ENCODE results near the gene UBE2D3.
"Not testable (repeated sequence)": the region's sequence is repeated elsewhere in the genome, so short reads cannot be mapped to it uniquely, and the experiment has no call there.

The UBE2D3 gene

GRCh38 chr4:102826890-102827673 is at the start of gene UBE2D3:
Gene UBE2D3 (minus strand): TSS chr4:102827551. CDS start chr4:102826508, 1,043 bp downstream.
- peak; percentile 98 for DNase-seq (ENCODE audit: low read depth, low spot score)

DNA sequence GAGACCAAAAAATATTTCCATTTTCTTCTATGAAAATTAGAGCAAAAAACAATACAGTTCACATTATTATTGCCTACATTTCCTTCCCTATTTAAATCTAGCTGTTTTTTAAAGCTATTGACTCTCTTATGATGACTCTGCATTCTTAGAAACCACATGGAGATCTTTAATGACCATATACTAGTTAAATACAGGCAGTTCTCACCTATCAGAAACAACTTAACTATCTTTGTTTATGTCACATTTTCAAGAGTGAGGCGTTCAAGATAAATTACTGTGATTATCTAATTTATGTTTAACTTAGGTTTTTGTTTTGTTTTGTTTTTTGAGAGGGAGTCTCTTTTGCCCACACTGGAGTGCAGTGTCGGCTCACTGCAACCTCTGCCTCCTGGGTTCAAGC is 44.4 kb upstream of the UBE2D3 start:
- DNase-seq (ENCODE audit: low read depth, low spot score): no peak

DNA sequence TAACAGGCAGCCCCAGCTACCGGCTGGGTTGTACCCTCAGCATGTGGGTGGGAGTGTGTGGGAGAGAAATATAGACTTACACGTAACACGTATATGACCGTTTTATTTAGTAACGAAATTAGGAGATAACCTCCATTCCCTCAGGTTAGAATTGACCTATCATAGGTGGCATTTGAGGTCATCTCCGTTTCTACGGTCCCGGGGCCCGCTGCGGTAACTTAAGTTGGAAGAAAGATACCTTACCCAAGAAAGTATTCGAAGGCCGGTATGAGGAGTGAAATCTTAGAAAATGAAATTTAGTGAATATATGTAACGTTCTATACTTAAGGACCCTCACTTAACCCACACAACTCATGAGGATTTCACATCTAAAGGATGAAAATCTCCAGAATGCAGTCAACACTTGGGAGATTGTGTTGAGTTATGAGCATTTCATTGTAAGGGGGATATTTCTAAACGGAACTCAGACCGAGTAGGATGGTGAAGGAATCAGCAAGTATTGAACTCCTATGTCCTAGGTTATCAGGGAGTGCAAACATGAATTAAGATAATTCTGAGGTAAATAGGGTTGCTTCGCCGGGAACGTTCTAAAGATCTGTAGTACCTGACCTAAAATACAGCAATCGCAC is 42.3 kb upstream of the UBE2D3 start:
- no peak for DNase-seq (ENCODE audit: low read depth, low spot score)

DNA sequence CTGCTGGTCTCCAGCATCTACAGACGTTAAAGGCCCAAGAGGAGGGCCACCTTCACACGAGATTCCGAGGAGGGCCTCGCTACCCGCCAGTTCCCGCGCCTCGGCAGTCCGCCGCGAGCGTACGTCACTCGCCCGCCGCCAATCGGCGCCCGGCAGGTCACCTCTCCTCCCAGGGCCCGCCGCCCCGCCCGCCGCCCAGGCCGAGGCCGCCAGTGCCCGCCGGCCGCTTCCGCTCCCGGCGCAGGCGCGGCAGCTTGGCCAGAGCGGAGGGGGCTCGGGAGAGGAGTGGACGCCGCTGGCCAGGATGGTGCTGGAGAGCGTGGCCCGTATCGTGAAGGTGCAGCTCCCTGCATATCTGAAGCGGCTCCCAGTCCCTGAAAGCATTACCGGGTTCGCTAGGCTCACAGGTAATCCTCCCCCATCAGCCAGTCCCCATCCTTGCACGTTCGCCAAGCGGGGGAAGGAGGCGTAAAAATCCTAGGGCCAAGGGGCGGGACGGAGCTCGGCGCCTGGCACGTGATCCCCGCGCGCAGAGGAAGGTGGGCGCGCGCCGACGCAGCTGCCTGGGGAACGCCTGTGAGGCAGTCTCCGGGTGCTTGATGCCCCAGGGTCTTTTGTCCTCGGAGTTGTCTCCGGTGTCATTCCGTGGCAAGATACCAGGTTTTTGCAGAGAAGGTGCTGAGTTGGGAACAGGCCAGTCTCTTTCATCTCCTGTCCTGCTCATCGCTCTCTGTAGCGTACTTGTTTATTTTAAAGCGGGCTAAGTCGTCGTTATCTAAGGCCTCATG is 41.6 kb upstream of the UBE2D3 start, which contains the start of gene CISD2:
Gene CISD2, plus strand, starts transcription at position 212 of the 788 bp plus-strand sequence. Its CDS starts 93 bp downstream, at position 305.
- DNase-seq (ENCODE audit: low read depth, low spot score): peak; percentile 98

DNA sequence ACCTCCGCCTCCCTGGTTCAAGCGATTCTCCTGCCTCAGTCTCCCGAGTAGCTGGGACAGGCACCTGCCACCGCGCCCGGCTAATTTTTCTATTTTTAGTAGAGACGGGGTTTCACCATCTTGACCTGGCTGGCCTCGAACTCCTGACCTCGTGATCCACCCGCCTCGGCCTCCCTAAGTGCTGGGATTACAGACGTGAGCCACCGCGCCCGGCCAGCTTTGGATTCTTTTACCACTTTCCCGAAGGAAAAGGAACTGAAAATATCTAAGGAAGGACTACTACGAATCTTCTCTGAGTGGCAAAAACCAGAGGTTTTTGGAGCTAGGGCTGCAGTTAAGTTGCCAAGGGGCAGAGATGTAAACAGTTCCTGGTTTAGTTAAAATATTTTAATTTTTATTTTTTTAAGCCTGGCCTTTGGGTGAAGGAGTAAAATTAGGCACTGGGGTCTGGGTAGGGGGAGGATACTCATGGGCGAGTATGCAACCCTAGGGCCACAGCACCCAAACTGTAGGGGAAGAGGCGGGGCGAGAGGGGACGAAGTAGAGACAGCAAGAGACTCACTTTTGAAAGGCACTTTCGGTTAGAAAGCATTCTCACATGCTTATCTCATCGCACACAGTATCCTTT is 40.9 kb upstream of the UBE2D3 start:
- DNase-seq (ENCODE audit: low read depth, low spot score): no peak

DNA sequence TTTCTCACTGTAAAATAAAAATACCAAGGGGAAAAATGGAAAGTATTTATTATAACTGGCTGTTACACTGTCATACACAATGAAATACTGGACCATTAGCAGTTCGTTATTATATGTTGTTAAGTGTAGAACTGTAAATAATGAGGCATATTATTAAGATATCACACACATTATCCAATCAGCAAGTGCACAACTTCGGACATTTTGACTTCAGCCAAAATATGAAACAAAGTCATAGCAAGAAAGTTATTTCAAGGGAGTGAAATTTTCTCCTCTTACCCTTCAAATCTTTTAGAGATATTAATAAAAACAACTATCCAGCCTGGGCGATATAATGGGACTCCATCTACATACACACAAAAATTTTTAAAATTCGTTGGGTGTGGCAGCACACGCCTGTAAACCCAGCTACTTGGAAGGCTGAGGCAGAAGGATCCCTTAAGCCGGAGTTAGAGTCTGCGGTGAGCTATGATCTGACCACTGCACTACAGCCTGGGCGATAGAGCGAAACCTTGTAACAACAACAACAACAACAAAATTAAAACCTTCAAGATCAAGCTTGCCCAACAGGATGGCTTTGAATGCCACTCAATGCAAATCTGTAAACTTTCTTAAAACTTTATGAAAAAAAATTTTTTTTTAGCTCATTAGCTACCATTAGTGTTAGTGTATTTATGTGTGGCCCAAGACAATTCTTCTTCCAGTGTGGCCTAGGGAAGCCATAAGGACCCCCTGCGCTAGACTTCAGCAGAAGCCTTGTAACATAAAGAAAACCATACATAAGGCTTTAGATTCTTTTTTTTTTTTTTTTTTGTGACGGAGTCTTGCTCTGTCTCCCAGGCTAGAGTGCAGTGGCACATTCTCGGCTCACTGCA is 40.2 kb upstream of the UBE2D3 start:
- DNase-seq (ENCODE audit: low read depth, low spot score): no peak

DNA sequence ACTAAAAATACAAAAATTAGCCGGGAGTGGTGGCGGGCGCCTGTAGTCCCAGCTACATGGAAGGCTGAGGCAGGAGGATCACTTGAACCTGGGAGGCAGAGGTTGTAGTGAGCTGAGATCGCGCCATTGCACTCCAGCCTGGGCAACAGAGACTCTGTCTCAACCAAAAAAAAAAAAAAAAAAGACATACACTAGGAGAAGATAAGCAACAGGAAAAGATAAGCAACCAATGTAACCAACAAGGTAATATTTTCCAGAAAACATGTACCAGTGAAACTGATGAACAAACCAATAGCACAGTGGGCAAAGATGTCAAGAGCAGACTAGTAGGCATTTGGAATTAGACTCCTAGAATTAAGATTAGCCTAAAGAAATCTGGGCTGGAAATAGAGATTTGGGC is 38.0 kb upstream of the UBE2D3 start:
- DNase-seq (ENCODE audit: low read depth, low spot score): not testable (repeated sequence)

GRCh38 chr4:102862747-102863146 is 35.4 kb upstream of the UBE2D3 start:
- no peak for DNase-seq (ENCODE audit: low read depth, low spot score)

- DNase-seq (ENCODE audit: low read depth, low spot score): no peak
Observed at GRCh38 chr4:102862016-102862415, 34.7 kb upstream of the UBE2D3 start.

DNA sequence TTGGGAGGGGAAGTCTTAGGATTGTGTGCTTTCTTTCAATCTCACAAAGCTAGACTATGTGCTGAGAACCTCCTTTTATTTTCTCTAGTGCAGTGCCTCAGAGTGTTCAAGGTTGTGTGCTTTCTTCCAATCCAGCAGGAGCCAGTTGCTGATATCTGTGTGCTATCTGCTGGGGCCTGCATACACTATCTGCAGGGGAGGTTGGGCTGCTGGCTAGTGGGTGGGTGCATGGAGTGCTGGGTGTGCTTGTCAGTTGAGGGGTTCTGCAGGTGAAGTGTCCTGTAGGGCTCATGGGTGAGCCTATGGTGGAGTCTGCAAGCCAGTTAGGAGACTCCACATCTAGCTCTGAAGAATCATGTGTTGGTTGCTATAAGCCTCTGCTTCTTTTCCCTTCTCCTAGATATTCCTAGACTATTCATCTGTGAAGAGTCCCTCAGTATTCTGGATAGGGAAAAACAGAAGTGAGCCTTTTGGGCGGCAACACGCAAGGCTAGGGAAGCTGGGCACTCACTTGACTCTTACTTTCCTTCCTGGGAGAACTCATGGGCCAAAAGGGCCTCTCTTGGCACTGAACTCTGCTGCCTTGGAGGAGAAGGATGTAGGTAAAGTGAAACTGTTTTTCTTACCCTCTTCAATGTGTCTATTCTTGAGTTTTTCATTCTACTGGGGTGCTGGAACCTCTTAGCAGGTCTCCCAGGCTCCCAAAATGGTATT is 33.4 kb upstream of the UBE2D3 start:
- DNase-seq (ENCODE audit: low read depth, low spot score): no peak

GRCh38 chr4:102858828-102859464 is 31.6 kb upstream of the UBE2D3 start:
- no peak for DNase-seq (ENCODE audit: low read depth, low spot score)

- DNase-seq (ENCODE audit: low read depth, low spot score): no peak
Observed at GRCh38 chr4:102850370-102850769, 23.0 kb upstream of the UBE2D3 start.

DNA sequence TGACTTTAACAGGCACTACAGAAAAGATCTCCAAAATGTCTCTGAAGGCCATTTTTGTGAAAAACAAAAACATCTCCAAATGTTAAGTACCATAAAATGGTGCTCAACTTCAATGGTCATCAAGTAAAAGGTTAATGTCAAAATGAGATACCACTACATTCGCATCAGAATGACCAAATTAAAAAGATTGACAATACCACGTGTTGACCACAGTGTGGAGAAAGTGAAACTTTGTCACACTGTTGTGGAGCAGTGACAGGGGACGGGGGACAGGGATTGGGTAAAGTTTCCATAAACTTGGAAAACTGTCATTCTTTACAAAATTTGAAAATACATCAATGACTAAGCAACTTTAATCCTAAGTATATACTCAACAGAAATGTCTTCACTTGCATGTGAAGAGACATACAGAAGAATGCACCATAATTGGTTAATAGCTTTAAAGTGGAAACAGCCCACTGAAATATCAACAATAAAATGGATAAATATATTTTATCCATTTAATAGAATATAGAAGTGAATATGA is 22.3 kb upstream of the UBE2D3 start:
- no peak for DNase-seq (ENCODE audit: low read depth, low spot score)

GRCh38 chr4:102847687-102848086 is 20.3 kb upstream of the UBE2D3 start:
- DNase-seq (ENCODE audit: low read depth, low spot score): no peak

- DNase-seq (ENCODE audit: low read depth, low spot score): peak; percentile 11
Observed at GRCh38 chr4:102843938-102844337, 16.6 kb upstream of the UBE2D3 start.

DNA sequence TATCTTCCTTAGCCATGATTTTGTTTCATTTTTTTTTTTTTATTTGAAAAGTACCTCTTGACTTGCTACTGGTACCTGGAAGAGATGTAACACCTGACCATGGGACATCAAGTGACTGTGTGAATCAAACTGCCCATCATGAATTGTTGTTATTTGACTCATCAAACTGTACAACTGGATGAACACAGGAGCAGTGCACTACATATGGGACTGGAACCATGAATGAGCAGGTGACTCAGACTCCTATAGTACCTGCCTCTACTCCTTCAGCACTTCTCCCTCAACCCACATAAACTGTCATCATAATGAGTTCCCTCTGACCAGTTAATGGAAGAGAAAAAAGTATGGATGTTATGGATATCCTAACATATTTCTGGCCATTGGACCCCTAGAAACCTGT is 15.9 kb upstream of the UBE2D3 start:
- no peak for DNase-seq (ENCODE audit: low read depth, low spot score)

DNA sequence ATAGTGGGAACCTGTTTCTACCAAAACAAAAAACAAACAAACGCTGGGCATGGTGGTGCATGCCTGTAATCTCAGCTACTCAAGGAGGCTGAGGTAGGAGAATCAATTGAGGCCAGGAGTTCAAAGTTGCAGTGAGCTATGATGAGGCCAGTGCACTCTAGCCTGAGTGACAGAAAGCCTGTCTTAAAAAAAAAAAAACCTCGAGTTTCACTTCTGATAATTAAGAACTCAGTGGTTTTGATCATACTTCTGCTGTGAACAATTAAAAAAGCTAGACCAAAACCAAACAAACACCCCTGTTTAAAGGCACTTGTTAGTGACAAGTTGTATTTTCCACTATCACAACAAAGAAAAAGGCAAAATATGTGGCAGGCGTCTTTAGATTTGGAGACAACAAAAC is 15.0 kb upstream of the UBE2D3 start:
- no peak for DNase-seq (ENCODE audit: low read depth, low spot score)

DNA sequence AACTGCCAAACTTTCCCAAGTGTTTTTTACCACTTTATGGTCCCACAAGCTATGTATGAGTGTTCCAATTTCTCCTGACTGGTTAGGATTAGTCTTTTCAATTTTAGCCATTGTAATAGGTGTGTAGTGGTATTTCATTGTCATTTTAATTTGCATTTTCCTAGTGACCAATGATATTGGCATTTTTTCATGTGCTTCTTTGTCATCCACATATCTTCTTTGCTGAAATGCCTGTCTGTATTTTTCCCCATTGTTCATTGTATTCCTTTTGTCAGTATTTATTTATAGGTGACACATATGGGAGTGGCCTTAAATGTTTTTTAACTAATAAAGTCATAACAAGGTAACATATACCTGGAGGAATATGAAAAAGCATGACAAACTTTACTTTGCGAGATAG is 9.2 kb upstream of the UBE2D3 start:
- no peak for DNase-seq (ENCODE audit: low read depth, low spot score)

DNA sequence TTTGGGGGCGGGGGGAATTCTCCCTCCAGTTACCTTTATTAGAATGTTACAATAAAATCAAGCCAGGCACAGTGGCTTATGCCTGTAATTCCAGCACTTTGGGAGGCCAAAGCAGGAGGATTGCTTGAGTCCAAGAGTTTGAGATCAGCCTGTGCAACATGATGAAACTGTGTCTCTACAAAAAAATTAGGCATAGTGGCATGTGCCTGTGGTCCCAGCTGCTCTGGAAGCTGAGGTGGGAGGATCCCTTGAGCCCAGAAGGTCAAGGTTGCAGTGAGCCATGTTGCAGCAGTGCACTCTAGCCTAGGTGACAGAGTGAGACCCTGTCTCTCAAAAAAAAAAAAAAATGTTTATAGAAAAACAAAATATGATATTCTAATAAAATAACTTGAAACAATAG is 5.3 kb upstream of the UBE2D3 start:
- DNase-seq (ENCODE audit: low read depth, low spot score): no peak

GRCh38 chr4:102832105-102832504 is 4.8 kb upstream of the UBE2D3 start:
- DNase-seq (ENCODE audit: low read depth, low spot score): no peak
